Measurements from ENCODE around the gene TLR8.

The TLR8 gene

GRCh38 chrX:12906046-12906761 lies at the start of gene TLR8:
TLR8 (plus strand) TSS chrX:12906620; CDS start chrX:12906707, 87 bp downstream.
- Histone ChIP-seq H3K27me3 (ENCODE audit: low read depth) (no peaks in the 10 kb centered on the region), H3K36me3 (replicated peaks) (no peaks in the 10 kb centered on the region), H3K9me3 (no peaks in the 10 kb centered on the region), H3K4me3 (no peak within 1 kb of the TSS), H3K4me1 (no peaks in the 10 kb centered on the region)
- in situ Hi-C loops (cut with MboI; ENCODE audit: low sequenced_read_pairs): no loop called here
- DNase-seq (ENCODE audit: low spot score in 2 of 2): no peak

GRCh38 chrX:12865359-12865758 lies 41.1 kb upstream of the TLR8 start:
- in situ Hi-C loops (cut with MboI; ENCODE audit: low sequenced_read_pairs): no loop called here
- Histone ChIP-seq H3K9me3 (no peaks in the 10 kb centered on the region), H3K4me1 (no peaks in the 10 kb centered on the region), H3K4me3 (no peak overlapping the region), H3K36me3 (replicated peaks) (no peaks in the 10 kb centered on the region), H3K27me3 (ENCODE audit: low read depth) (peaks cover 14% of the 10 kb centered on the region)
- DNase-seq (ENCODE audit: low spot score in 2 of 2): no peak

GRCh38 chrX:12866451-12867377 lies 39.7 kb upstream of the TLR8 start, which contains the start of gene TLR7:
TLR7 (plus strand) TSS chrX:12867072; CDS start chrX:12867579, 507 bp downstream.
- in situ Hi-C loops (cut with MboI; ENCODE audit: low sequenced_read_pairs): no loop called here
- H3K4me3 ChIP-seq: no peak within 1 kb of the TSS
- no peaks in the 10 kb centered on the region for H3K36me3 ChIP-seq (replicated peaks)
- DNase-seq (ENCODE audit: low spot score in 2 of 2): no peak
- H3K27me3 ChIP-seq (ENCODE audit: low read depth): peaks cover 14% of the 10 kb centered on the region
- H3K9me3 ChIP-seq: no peaks in the 10 kb centered on the region
- H3K4me1 ChIP-seq: no peaks in the 10 kb centered on the region

- H3K27me3 ChIP-seq (ENCODE audit: low read depth): peaks cover 14% of the 10 kb centered on the region
- no peaks in the 10 kb centered on the region for H3K4me1 ChIP-seq
- no peaks in the 10 kb centered on the region for H3K36me3 ChIP-seq (replicated peaks)
- no peaks in the 10 kb centered on the region for H3K9me3 ChIP-seq
- in situ Hi-C loops (cut with MboI; ENCODE audit: low sequenced_read_pairs): no loop called here
- no peak overlapping the region for H3K4me3 ChIP-seq
- DNase-seq (ENCODE audit: low spot score in 2 of 2): no peak
Measured at GRCh38 chrX:12867685-12868084, 38.7 kb upstream of the TLR8 start.

- Histone ChIP-seq H3K9me3 (no peaks in the 10 kb centered on the region), H3K36me3 (replicated peaks) (no peaks in the 10 kb centered on the region), H3K27me3 (ENCODE audit: low read depth) (peaks cover 14% of the 10 kb centered on the region), H3K4me3 (no peak overlapping the region), H3K4me1 (no peaks in the 10 kb centered on the region)
- in situ Hi-C loops (cut with MboI; ENCODE audit: low sequenced_read_pairs): no loop called here
- no peak for DNase-seq (ENCODE audit: low spot score in 2 of 2)
Measured at GRCh38 chrX:12868747-12869146, 37.7 kb upstream of the TLR8 start.

GRCh38 chrX:12871257-12871656 lies 35.2 kb upstream of the TLR8 start:
- Histone ChIP-seq H3K27me3 (ENCODE audit: low read depth) (peaks cover 12% of the 10 kb centered on the region), H3K4me1 (no peaks in the 10 kb centered on the region), H3K4me3 (no peak overlapping the region), H3K9me3 (no peaks in the 10 kb centered on the region), H3K36me3 (replicated peaks) (no peaks in the 10 kb centered on the region)
- no peak for DNase-seq (ENCODE audit: low spot score in 2 of 2)
- in situ Hi-C loops (cut with MboI; ENCODE audit: low sequenced_read_pairs): no loop called here

- DNase-seq (ENCODE audit: low spot score in 2 of 2): no peak
- H3K27me3 ChIP-seq (ENCODE audit: low read depth): peaks cover 10% of the 10 kb centered on the region
- H3K4me1 ChIP-seq: no peaks in the 10 kb centered on the region
- H3K4me3 ChIP-seq: no peak overlapping the region
- in situ Hi-C loops (cut with MboI; ENCODE audit: low sequenced_read_pairs): no loop called here
- no peaks in the 10 kb centered on the region for H3K9me3 ChIP-seq
- H3K36me3 ChIP-seq (replicated peaks): no peaks in the 10 kb centered on the region
Measured at GRCh38 chrX:12872741-12873140, 33.7 kb upstream of the TLR8 start.

- no peak for DNase-seq (ENCODE audit: low spot score in 2 of 2)
- in situ Hi-C loops (cut with MboI; ENCODE audit: low sequenced_read_pairs): no loop called here
- Histone ChIP-seq H3K4me1 (no peaks in the 10 kb centered on the region), H3K36me3 (replicated peaks) (no peaks in the 10 kb centered on the region), H3K4me3 (no peak overlapping the region), H3K27me3 (ENCODE audit: low read depth) (0 out of 2 replicates have a peak, but pooled peaks cover 4% of the 10 kb centered on the region), H3K9me3 (no peaks in the 10 kb centered on the region)
Measured at GRCh38 chrX:12874581-12874980, 31.8 kb upstream of the TLR8 start.

GRCh38 chrX:12877386-12877785 lies 29.0 kb upstream of the TLR8 start:
- Histone ChIP-seq H3K27me3 (ENCODE audit: low read depth) (peaks cover 6% of the 10 kb centered on the region; the same call in 1 of the 2 replicates), H3K36me3 (replicated peaks) (no peaks in the 10 kb centered on the region), H3K4me3 (no peak overlapping the region), H3K4me1 (no peaks in the 10 kb centered on the region), H3K9me3 (no peaks in the 10 kb centered on the region)
- in situ Hi-C loops (cut with MboI; ENCODE audit: low sequenced_read_pairs): no loop called here
- no peak for DNase-seq (ENCODE audit: low spot score in 2 of 2)

GRCh38 chrX:12878536-12878935 lies 27.9 kb upstream of the TLR8 start:
- in situ Hi-C loops (cut with MboI; ENCODE audit: low sequenced_read_pairs): no loop called here
- Histone ChIP-seq H3K36me3 (replicated peaks) (no peaks in the 10 kb centered on the region), H3K27me3 (ENCODE audit: low read depth) (peaks cover 6% of the 10 kb centered on the region; the same call in 1 of the 2 replicates), H3K9me3 (no peaks in the 10 kb centered on the region), H3K4me1 (no peaks in the 10 kb centered on the region), H3K4me3 (no peak overlapping the region)
- DNase-seq (ENCODE audit: low spot score in 2 of 2): no peak

- Histone ChIP-seq H3K9me3 (no peaks in the 10 kb centered on the region), H3K4me3 (no peak overlapping the region), H3K27me3 (ENCODE audit: low read depth) (peaks cover 5% of the 10 kb centered on the region), H3K36me3 (replicated peaks) (no peaks in the 10 kb centered on the region), H3K4me1 (no peaks in the 10 kb centered on the region)
- no peak for DNase-seq (ENCODE audit: low spot score in 2 of 2)
- in situ Hi-C loops (cut with MboI; ENCODE audit: low sequenced_read_pairs): no loop called here
Measured at GRCh38 chrX:12881914-12882313, 24.5 kb upstream of the TLR8 start.

GRCh38 chrX:12885508-12885907 lies 20.9 kb upstream of the TLR8 start:
- DNase-seq (ENCODE audit: low spot score in 2 of 2): no peak
- H3K9me3 ChIP-seq: no peaks in the 10 kb centered on the region
- no peaks in the 10 kb centered on the region for H3K4me1 ChIP-seq
- in situ Hi-C loops (cut with MboI; ENCODE audit: low sequenced_read_pairs): no loop called here
- H3K4me3 ChIP-seq: no peak overlapping the region
- H3K27me3 ChIP-seq (ENCODE audit: low read depth): peaks cover 10% of the 10 kb centered on the region
- no peaks in the 10 kb centered on the region for H3K36me3 ChIP-seq (replicated peaks)

- Histone ChIP-seq H3K4me1 (no peaks in the 10 kb centered on the region), H3K36me3 (replicated peaks) (no peaks in the 10 kb centered on the region), H3K27me3 (ENCODE audit: low read depth) (peaks cover 10% of the 10 kb centered on the region), H3K4me3 (no peak overlapping the region), H3K9me3 (no peaks in the 10 kb centered on the region)
- DNase-seq (ENCODE audit: low spot score in 2 of 2): no peak
- in situ Hi-C loops (cut with MboI; ENCODE audit: low sequenced_read_pairs): no loop called here
Measured at GRCh38 chrX:12886545-12886944, 19.9 kb upstream of the TLR8 start.

GRCh38 chrX:12887141-12887540 lies 19.3 kb upstream of the TLR8 start:
- Histone ChIP-seq H3K36me3 (replicated peaks) (no peaks in the 10 kb centered on the region), H3K4me1 (no peaks in the 10 kb centered on the region), H3K27me3 (ENCODE audit: low read depth) (peaks cover 8% of the 10 kb centered on the region; the same call in 1 of the 2 replicates), H3K4me3 (no peak overlapping the region), H3K9me3 (no peaks in the 10 kb centered on the region)
- in situ Hi-C loops (cut with MboI; ENCODE audit: low sequenced_read_pairs): no loop called here
- no peak for DNase-seq (ENCODE audit: low spot score in 2 of 2)
